Thoracic aorta (tissue), 2 donors: ENCODE data around the gene ZNF687. TPM values are rescaled to one million over a fixed set of nuclear protein-coding genes. Genes with fewer than 3 reads are reported as not detected.
A peak's percentile ranks its signal among the peaks of the same experiment; 100 is the strongest.

ENCODE experiments used
- ATAC-seq: fragments of 150-250 bp; one replicate; pipeline ENCODE4 v1.8.0; 2017; ENCODE audit warnings: low read depth; ENCODE audit not compliant: insufficient number of reproducible peaks, low FRiP score
- DNase-seq: peaks from one replicate; pipeline ENCODE4 v3.0.0-alpha.2; 2020; ENCODE audit warnings: low spot score
- H3K27ac ChIP-seq, 2 donors: fragments of 200-600 bp; sonication (generic); 1 replicate in 1 of 2; 2 replicates in 1 of 2; pipeline ENCODE4 v1.5.1; 2016; ENCODE audit warnings: mild to moderate bottlenecking in 2 of 2, moderate library complexity in 2 of 2
- H3K27me3 ChIP-seq: fragments of 200-600 bp; sonication (generic); replicated peaks from 2 replicates; pipeline ENCODE4 v1.6.0; 2016; ENCODE audit warnings: mild to moderate bottlenecking; ENCODE audit not compliant: insufficient read depth
- H3K36me3 ChIP-seq: fragments of 200-600 bp; sonication (generic); one replicate; pipeline ENCODE4 v1.5.1; 2016
- H3K4me1 ChIP-seq, 2 donors: fragments of 200-600 bp; sonication (generic); 1 replicate in 1 of 2; 2 replicates in 1 of 2; pipeline versions ENCODE4 v1.5.1 to v1.6.0; 2016; ENCODE audit warnings: low read depth in 2 of 2, mild to moderate bottlenecking in 1 of 2; ENCODE audit not compliant: control insufficient read depth in 1 of 2
- H3K4me3 ChIP-seq: fragments of 200-600 bp; sonication (generic); 2 replicates; pipeline ENCODE4 v1.5.1; 2016; ENCODE audit warnings: mild to moderate bottlenecking
- H3K9me3 ChIP-seq: fragments of 200-600 bp; sonication (generic); 2 replicates; pipeline ENCODE4 v1.5.1; 2016
- CTCF ChIP-seq: fragments of 200-600 bp; sonication (generic); IDR thresholded peaks from one replicate; pipeline ENCODE4 v1.5.1; 2019; ENCODE audit warnings: antibody characterized with exemption
- total RNA-seq, 2 donors: library from RNA; depleted of rRNA; stranded (reverse); fragments of >200 nt; gene quantifications; one replicate each; pipeline versions ENCODE4 v1.1.0 to v1.2.3, GENCODE V29; 2016

Gene ZNF687
- total RNA-seq, 2 donors from 2014 or later, result 22.7 to 32.2 TPM

DNA sequence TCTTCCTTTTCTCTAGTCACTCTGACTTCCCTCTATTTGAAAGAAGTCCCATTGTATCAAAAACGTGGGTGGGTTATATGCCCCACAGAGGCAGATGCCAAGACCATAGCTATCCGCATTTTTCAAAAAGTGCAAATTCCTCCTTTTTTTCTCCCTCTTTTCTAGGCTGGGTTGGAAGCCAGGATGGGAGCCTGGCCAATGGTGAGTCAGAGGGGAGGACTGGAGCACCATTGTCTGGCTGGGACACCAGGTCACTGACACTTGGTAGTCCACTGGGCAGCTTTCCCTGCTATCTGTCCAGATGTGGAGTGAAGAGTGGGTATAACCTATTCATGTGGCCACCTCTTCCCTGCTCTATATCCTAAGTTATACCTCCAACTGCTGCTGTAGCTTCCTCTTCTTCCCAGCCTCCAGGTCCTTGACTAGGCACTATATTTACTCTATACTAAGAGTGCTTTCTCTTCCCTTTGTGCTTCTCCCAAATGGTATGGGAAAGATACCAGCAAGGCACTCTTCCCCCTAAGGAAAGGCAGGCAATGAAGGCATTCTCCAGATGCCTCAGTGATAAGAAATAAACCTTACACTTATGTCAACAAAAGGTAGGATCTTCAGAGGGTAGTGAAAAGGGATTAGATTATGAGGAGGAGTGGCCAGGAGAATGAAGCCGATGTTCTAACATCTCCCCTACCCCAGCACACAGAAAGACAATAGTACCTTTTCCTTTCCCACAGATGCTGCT, 32.2 kb downstream of the ZNF687 start:
- no peak for TF ChIP-seq CTCF
- Histone ChIP-seq H3K9me3 (no peaks in the 10 kb centered on the region), H3K4me1 (peaks cover 23 to 46% of the 10 kb centered on the region in 2 donors), H3K4me3 (no peak overlapping the region), H3K36me3 (peaks cover 22% of the 10 kb centered on the region), H3K27me3 (no peaks in the 10 kb centered on the region), H3K27ac (peak overlapping the region in 1 of 2 donors; percentile 71)
- DNase-seq, result peak; percentile 51
- ATAC-seq, result no peak

- Histone ChIP-seq H3K36me3 (peaks cover 17% of the 10 kb centered on the region), H3K27ac (no peak overlapping the region)
These were observed 33.6 kb downstream of the ZNF687 start for GRCh38 chr1:151315565-151316235.

DNA sequence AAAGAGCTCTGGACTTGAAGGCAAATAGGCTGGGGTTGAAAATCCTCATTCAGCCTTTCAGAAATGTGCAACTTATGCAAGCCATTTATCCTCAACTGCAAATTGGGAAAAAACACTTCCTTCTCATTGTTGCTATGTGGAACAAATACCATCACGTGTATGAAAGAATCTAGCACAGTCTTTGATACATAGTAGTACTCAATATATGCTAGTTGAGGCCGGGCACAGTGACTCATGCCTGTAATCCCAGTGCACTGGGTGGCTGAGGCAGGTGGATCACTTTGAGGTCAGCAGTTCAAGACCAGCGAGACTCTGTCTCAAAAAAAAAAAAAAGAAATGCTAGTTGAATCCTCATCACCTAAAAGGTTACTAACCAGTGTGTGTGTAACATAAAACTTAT, 36.9 kb downstream of the ZNF687 start:
- Histone ChIP-seq H3K36me3 (peaks cover 26% of the 10 kb centered on the region), H3K9me3 (no peaks in the 10 kb centered on the region), H3K4me1 (peaks cover 8 to 16% of the 10 kb centered on the region in 2 donors), H3K27me3 (no peaks in the 10 kb centered on the region), H3K27ac (no peak overlapping the region), H3K4me3 (no peak overlapping the region)
- TF ChIP-seq CTCF, result no peak
- no peak for DNase-seq
- no peak for ATAC-seq

More at GRCh38 chr1:151315565-151316235, 33.6 kb downstream of the ZNF687 start:
- H3K4me1 ChIP-seq, result peaks cover 23 to 48% of the 10 kb centered on the region in 2 donors
- H3K9me3 ChIP-seq, result no peaks in the 10 kb centered on the region
- no peak for DNase-seq
- no peak for TF ChIP-seq CTCF
- ATAC-seq, result no peak
- no peak overlapping the region for H3K4me3 ChIP-seq
- H3K27me3 ChIP-seq, result no peaks in the 10 kb centered on the region

DNA sequence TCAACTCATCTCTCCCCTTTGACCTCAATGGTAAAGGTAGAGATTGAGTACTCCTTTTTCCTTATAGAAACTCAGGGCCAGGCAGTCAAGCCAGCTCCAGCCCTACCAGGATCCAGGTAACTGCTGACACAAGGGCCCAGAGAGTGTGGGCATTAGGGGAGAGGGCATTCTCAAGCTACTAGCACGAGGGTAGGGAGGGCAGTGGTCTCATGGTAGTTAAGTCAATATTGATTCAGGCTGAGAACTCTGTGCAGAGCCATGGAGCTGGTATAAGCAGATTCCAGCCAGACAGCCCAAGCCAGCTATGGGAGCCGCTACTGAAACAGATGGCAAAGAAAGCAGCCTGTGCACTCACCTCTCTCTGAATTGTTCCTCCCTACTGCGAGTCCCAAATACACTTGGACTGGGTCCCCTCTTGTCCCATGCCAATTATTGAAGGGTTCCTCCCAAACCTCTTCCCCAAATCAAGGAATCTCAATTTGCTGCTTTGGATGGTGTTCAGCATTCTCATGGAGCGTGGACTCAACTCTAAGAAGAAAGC, 42.4 kb downstream of the ZNF687 start:
- Histone ChIP-seq H3K27me3 (no peaks in the 10 kb centered on the region), H3K27ac (no peak overlapping the region), H3K9me3 (no peaks in the 10 kb centered on the region), H3K36me3 (peaks cover 16% of the 10 kb centered on the region), H3K4me3 (no peak overlapping the region), H3K4me1 (peaks cover 18 to 44% of the 10 kb centered on the region in 2 donors)
- DNase-seq (no peak), ATAC-seq (no peak)
- no peak for TF ChIP-seq CTCF

- H3K27ac ChIP-seq, result no peak overlapping the region
- no peak for TF ChIP-seq CTCF
These were observed 43.1 kb downstream of the ZNF687 start for GRCh38 chr1:151325231-151325630.

More at GRCh38 chr1:151325231-151325630, 43.1 kb downstream of the ZNF687 start:
- H3K4me1 ChIP-seq, result peaks cover 18 to 40% of the 10 kb centered on the region in 2 donors
- ATAC-seq (no peak), DNase-seq (no peak)
- no peaks in the 10 kb centered on the region for H3K9me3 ChIP-seq
- H3K36me3 ChIP-seq, result peaks cover 16% of the 10 kb centered on the region
- no peaks in the 10 kb centered on the region for H3K27me3 ChIP-seq
- H3K4me3 ChIP-seq, result peak overlapping the region; percentile 15
